Measurements from ENCODE around the gene NOC3L.

The NOC3L gene

DNA sequence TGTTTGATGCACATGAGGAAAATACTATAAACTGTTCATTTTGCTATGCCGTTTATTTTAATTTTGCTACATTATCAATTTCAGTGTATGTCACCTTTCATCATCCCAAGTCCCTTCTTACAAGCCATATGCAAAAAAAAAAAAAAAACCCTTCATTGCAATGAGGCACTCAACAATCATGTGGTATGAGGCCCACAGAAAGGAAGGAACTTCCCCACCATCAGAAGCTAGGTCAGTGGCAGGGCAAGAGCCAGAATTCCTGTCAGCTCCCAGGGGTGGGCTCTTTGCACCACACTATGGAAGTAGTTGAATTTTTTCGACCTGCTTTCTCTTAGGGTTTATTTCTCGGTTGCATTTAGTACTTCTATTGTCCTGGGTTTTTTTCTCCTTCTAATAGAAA lies 75.4 kb downstream of the NOC3L start:
- H3K4me3 ChIP-seq (ENCODE audit: low read depth, low read length), result no peak overlapping the region
- TF ChIP-seq, protein P1, sequence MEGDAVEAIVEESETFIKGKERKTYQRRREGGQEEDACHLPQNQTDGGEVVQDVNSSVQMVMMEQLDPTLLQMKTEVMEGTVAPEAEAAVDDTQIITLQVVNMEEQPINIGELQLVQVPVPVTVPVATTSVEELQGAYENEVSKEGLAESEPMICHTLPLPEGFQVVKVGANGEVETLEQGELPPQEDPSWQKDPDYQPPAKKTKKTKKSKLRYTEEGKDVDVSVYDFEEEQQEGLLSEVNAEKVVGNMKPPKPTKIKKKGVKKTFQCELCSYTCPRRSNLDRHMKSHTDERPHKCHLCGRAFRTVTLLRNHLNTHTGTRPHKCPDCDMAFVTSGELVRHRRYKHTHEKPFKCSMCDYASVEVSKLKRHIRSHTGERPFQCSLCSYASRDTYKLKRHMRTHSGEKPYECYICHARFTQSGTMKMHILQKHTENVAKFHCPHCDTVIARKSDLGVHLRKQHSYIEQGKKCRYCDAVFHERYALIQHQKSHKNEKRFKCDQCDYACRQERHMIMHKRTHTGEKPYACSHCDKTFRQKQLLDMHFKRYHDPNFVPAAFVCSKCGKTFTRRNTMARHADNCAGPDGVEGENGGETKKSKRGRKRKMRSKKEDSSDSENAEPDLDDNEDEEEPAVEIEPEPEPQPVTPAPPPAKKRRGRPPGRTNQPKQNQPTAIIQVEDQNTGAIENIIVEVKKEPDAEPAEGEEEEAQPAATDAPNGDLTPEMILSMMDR (IDR thresholded peaks at IDR 0.05; ENCODE audit: low read depth, low read length), result no peak

DNA sequence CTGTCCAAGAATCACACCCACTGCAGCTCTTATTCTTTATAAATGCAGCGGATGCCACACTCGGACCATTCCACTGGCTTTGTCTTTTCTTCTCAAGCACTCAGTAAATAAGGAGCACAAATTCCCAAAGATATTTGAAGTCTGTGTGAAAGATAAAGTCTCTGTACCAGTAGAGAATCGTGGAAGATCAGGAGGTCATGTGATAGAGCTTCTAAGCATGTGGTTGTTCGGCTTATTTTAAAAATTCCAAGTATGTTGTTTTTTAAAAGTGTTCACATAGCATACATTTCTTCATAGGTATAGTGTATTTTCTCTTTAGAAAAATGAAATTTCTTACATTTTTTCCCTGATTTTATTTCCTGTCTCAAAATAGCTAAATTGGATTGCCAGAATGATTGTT lies 75.8 kb downstream of the NOC3L start:
- TF ChIP-seq, protein P1 (IDR thresholded peaks at IDR 0.05; ENCODE audit: low read depth, low read length), result no peak
- H3K4me3 ChIP-seq (ENCODE audit: low read depth, low read length), result no peak overlapping the region

DNA sequence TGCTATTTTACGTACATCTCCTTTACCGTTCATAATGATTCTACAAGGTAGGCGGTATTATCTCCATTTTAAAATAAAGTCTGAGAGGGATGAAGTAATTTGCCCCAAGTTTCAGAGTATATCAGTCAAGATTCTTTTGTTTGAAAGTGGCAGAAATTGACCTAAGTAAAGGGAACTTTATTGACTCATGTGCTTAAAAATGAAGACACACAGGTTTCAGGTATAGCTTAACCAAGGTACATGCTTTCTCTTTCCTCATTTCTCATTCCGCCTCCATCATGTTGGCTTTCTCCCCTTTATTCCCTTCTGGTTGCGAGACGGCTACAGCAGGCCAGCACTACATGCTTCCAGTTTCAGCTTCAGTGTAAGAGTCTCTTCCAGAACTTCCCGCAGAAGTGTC lies 77.5 kb downstream of the NOC3L start:
- TF ChIP-seq, protein P1 (IDR thresholded peaks at IDR 0.05; ENCODE audit: low read depth, low read length), result no peak
- H3K4me3 ChIP-seq (ENCODE audit: low read depth, low read length), result no peak overlapping the region
